Measurements from ENCODE around the gene NKD1. TPM values are rescaled to one million over a fixed set of nuclear protein-coding genes. Genes with fewer than 3 reads are reported as not detected.

NKD1 gene
- total and polyA plus RNA-seq, 2 of the 8 experiments (the other 6 are each of a cell fraction or from before 2014, with no cell fraction given) = 0.70 to 4.5 TPM

GRCh38 chr16:50532576-50532975, 15.6 kb upstream of the NKD1 start (continued):
- TF ChIP-seq EP300 (IDR thresholded peaks at IDR 0.05; ENCODE audit: borderline replicate concordance in 1 of 2, low read depth in 2 of 2, low read length in 2 of 2) = no peak
- no peak for TF ChIP-seq HDAC6 (IDR thresholded peaks at IDR 0.05; ENCODE audit: low read depth, low read length)
- TF ChIP-seq KDM4A (IDR thresholded peaks at IDR 0.05; ENCODE audit: low read depth, low read length, severe bottlenecking) = no peak
- TF ChIP-seq TAF1 (IDR thresholded peaks at IDR 0.05; ENCODE audit: low read depth, low read length) = no peak
- TF ChIP-seq KDM1A (IDR thresholded peaks at IDR 0.05; ENCODE audit: borderline replicate concordance, low read length) = no peak
- TF ChIP-seq, protein P1, sequence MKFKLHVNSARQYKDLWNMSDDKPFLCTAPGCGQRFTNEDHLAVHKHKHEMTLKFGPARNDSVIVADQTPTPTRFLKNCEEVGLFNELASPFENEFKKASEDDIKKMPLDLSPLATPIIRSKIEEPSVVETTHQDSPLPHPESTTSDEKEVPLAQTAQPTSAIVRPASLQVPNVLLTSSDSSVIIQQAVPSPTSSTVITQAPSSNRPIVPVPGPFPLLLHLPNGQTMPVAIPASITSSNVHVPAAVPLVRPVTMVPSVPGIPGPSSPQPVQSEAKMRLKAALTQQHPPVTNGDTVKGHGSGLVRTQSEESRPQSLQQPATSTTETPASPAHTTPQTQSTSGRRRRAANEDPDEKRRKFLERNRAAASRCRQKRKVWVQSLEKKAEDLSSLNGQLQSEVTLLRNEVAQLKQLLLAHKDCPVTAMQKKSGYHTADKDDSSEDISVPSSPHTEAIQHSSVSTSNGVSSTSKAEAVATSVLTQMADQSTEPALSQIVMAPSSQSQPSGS (IDR thresholded peaks at IDR 0.05; ENCODE audit: low read length) = no peak
- no peak for TF ChIP-seq JUND (IDR thresholded peaks at IDR 0.05; ENCODE audit: low read length)
- no peak for TF ChIP-seq TAF7 (optimal IDR thresholded peaks at IDR 0.05; ENCODE audit: borderline replicate concordance, low read depth, low read length)
- no peak for TF ChIP-seq HDAC2 (IDR thresholded peaks at IDR 0.05; ENCODE audit: borderline replicate concordance in 1 of 2, low read depth in 2 of 2, low read length in 2 of 2)

All from H1 (cell line).